ENCODE measurements around the gene CSTB. TPM values are rescaled to one million over a fixed set of nuclear protein-coding genes. Genes with fewer than 3 reads are reported as not detected.
A peak's percentile ranks its signal among the peaks of the same experiment; 100 is the strongest.

The CSTB gene
- total RNA-seq, 1 donor from 2014 or later: 32.7 TPM

DNA sequence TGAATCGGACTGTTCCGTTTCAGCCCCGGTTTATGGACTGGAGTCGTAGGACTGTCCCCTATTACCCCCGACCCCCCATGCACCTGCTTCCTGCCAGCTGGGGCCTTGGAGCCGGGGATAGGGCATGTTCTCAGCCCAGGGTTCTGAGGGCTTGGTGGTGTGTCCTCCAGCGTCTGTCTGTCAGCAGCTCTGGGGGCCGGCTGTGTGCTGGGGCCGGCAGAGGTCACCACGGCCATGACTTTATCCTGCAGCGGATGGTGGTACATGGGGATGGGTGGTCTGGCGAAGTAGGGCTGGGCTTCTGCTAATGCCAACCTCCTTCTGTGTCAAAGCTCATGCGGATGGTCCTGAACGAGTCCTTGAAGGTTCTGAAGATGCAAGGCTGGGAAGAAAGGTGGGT lies 18.7 kb upstream of the CSTB start:
- Mint-ChIP-seq H3K9me3 (ENCODE audit: unreplicated experiment) (peaks cover 8% of the 10 kb centered on the region), H3K27me3 (ENCODE audit: unreplicated experiment) (peaks cover 8% of the 10 kb centered on the region), H3K4me1 (ENCODE audit: low read depth, unreplicated experiment) (peaks cover 4% of the 10 kb centered on the region), H3K4me3 (ENCODE audit: unreplicated experiment) (no peak overlapping the region), H3K27ac (ENCODE audit: unreplicated experiment) (peak overlapping the region; percentile 72), H3K36me3 (ENCODE audit: unreplicated experiment) (peaks cover 5% of the 10 kb centered on the region)
- TF ChIP-seq, protein P1, sequence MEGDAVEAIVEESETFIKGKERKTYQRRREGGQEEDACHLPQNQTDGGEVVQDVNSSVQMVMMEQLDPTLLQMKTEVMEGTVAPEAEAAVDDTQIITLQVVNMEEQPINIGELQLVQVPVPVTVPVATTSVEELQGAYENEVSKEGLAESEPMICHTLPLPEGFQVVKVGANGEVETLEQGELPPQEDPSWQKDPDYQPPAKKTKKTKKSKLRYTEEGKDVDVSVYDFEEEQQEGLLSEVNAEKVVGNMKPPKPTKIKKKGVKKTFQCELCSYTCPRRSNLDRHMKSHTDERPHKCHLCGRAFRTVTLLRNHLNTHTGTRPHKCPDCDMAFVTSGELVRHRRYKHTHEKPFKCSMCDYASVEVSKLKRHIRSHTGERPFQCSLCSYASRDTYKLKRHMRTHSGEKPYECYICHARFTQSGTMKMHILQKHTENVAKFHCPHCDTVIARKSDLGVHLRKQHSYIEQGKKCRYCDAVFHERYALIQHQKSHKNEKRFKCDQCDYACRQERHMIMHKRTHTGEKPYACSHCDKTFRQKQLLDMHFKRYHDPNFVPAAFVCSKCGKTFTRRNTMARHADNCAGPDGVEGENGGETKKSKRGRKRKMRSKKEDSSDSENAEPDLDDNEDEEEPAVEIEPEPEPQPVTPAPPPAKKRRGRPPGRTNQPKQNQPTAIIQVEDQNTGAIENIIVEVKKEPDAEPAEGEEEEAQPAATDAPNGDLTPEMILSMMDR (IDR thresholded peaks at IDR 0.05; ENCODE audit: partially characterized antibody, unreplicated experiment): no peak
- no peak for DNase-seq

DNA sequence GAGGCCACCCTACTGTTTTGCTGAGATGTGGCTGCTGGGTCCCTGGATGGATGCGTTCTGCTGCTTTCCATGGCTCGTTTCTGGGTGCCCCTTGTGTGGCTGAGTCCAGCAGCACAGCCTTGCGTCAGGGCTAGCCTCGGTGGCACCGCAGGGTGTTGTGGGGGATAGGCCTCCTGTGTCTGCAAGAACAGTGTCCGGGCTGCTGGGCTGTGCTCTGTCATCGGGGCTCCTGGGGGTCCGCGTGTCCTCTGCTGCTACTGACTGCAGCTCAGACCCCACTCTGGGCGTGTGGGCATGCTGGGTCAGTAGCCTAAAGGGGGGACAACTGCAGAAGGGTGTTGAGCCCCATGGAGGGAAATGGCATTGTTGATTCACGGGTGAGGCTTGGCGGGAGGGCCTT lies 18.2 kb upstream of the CSTB start:
- Mint-ChIP-seq H3K27me3 (ENCODE audit: unreplicated experiment) (peaks cover 8% of the 10 kb centered on the region), H3K27ac (ENCODE audit: unreplicated experiment) (no peak overlapping the region), H3K4me3 (ENCODE audit: unreplicated experiment) (no peak overlapping the region), H3K9me3 (ENCODE audit: unreplicated experiment) (peaks cover 8% of the 10 kb centered on the region), H3K4me1 (ENCODE audit: low read depth, unreplicated experiment) (peaks cover 4% of the 10 kb centered on the region), H3K36me3 (ENCODE audit: unreplicated experiment) (peaks cover 5% of the 10 kb centered on the region)
- DNase-seq: no peak
- TF ChIP-seq, protein P1 (IDR thresholded peaks at IDR 0.05; ENCODE audit: partially characterized antibody, unreplicated experiment): no peak

DNA sequence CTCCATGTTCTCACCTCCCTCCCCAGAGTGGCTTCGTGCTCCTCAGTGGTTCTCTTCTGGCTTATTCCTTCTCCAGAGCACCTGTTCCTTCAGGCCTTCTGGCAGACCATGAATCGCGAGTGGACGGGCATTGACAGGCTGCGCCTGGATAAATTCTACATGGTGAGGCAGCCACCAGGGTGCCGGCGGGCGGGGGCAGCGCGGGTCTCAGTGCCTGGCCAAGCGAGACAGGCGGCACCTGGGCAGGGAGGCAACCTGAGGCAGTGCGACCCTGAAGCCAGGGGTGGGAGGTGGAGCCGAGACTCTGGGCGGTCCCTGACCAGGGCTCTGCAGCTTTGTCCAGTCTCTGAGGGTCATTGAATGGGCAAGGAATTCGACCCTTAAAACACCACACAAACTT lies 17.1 kb upstream of the CSTB start:
- DNase-seq: no peak
- H3K4me1 Mint-ChIP-seq (ENCODE audit: low read depth, unreplicated experiment): peaks cover 4% of the 10 kb centered on the region
- peaks cover 5% of the 10 kb centered on the region for H3K36me3 Mint-ChIP-seq (ENCODE audit: unreplicated experiment)
- H3K27ac Mint-ChIP-seq (ENCODE audit: unreplicated experiment): no peak overlapping the region
- TF ChIP-seq, protein P1 (IDR thresholded peaks at IDR 0.05; ENCODE audit: partially characterized antibody, unreplicated experiment): no peak
- no peak overlapping the region for H3K4me3 Mint-ChIP-seq (ENCODE audit: unreplicated experiment)
- peaks cover 8% of the 10 kb centered on the region for H3K27me3 Mint-ChIP-seq (ENCODE audit: unreplicated experiment)
- H3K9me3 Mint-ChIP-seq (ENCODE audit: unreplicated experiment): peaks cover 8% of the 10 kb centered on the region

DNA sequence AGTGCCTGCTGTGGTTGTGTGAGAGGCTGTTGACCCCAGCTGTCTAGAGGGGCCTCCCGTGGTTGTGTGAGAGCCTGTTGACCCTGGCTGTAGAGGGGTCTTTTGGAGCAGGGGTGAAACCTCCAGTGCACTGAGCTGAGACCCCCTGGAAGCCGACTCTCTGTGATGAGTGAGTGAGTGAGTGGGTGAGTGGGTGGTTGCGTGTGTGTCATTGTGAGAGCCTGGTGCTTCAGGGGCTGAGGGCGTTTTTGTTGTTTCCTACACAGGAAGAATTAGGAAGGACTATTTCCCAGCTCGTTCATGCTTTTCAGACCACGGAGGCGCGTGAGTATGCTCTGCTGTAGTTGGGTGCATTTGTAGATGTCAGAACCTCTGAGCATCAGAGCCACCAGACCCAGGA lies 16.3 kb upstream of the CSTB start:
- peaks cover 8% of the 10 kb centered on the region for H3K27me3 Mint-ChIP-seq (ENCODE audit: unreplicated experiment)
- DNase-seq: no peak
- peaks cover 5% of the 10 kb centered on the region for H3K36me3 Mint-ChIP-seq (ENCODE audit: unreplicated experiment)
- H3K4me1 Mint-ChIP-seq (ENCODE audit: low read depth, unreplicated experiment): peaks cover 4% of the 10 kb centered on the region
- H3K4me3 Mint-ChIP-seq (ENCODE audit: unreplicated experiment): no peak overlapping the region
- peaks cover 8% of the 10 kb centered on the region for H3K9me3 Mint-ChIP-seq (ENCODE audit: unreplicated experiment)
- H3K27ac Mint-ChIP-seq (ENCODE audit: unreplicated experiment): no peak overlapping the region
- TF ChIP-seq, protein P1 (IDR thresholded peaks at IDR 0.05; ENCODE audit: partially characterized antibody, unreplicated experiment): no peak

DNA sequence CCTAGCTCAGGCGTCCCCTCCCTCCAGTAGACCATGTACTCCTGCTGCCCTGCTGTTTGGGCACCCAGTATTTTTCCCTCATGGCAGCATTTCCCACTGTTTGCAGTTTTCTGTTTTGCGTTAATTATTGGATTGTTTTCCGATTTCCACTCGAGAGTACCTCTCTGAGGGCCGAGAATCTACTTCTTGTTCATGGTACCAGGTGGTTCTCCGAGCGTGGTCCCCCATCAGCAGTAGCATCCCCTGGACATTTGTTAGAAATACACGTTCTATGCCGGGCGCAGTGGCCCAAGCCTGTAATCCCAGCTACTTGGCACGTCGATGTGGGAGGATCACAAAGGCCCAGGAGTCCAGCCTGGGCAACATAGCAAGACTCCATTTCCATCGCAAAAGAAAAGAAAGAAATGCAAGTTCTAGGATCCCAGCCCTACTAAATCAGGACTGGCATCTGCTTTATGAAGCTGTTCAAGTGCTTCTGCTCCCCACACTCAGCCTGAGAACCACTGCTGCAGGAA lies 14.0 kb upstream of the CSTB start:
- peaks cover 15% of the 10 kb centered on the region for H3K27me3 Mint-ChIP-seq (ENCODE audit: unreplicated experiment)
- peaks cover 12% of the 10 kb centered on the region for H3K9me3 Mint-ChIP-seq (ENCODE audit: unreplicated experiment)
- peaks cover 4% of the 10 kb centered on the region for H3K4me1 Mint-ChIP-seq (ENCODE audit: low read depth, unreplicated experiment)
- DNase-seq: no peak
- peak overlapping the region; percentile 92 for H3K4me3 Mint-ChIP-seq (ENCODE audit: unreplicated experiment)
- peaks cover 2% of the 10 kb centered on the region for H3K36me3 Mint-ChIP-seq (ENCODE audit: unreplicated experiment)
- TF ChIP-seq, protein P1 (IDR thresholded peaks at IDR 0.05; ENCODE audit: partially characterized antibody, unreplicated experiment): no peak
- H3K27ac Mint-ChIP-seq (ENCODE audit: unreplicated experiment): peak overlapping the region; percentile 64
